Esophagus squamous epithelium (tissue), 5 donors: ENCODE measurements around the gene ALDH1L1. TPM values are rescaled to one million over a fixed set of nuclear protein-coding genes. Genes with fewer than 3 reads are reported as not detected.

ENCODE experiments used
- DNase-seq: peaks from one replicate; lab custom pipeline; 2025; lab: John Stamatoyannopoulos, UW
- H3K27ac ChIP-seq, 4 donors: fragments of 200-600 bp; sonication (generic); one replicate each; pipeline ENCODE4 v1.5.1; 2016 to 2019; ENCODE audit warnings: mild to moderate bottlenecking in 1 of 4
- H3K27me3 ChIP-seq, 4 donors: fragments of 200-600 bp; sonication (generic); 1 replicate in 3 of 4; 2 replicates in 1 of 4; pipeline versions ENCODE4 v1.5.1 to v1.6.0; 2017 to 2021; ENCODE audit warnings: antibody characterized with exemption in 1 of 4
- H3K36me3 ChIP-seq, 3 donors: fragments of 200-600 bp; sonication (generic); one replicate each; pipeline ENCODE4 v1.5.1; 2016 to 2019
- H3K4me1 ChIP-seq, 3 donors: fragments of 200-600 bp; sonication (generic); one replicate each; pipeline ENCODE4 v1.5.1; 2017 to 2019
- H3K4me3 ChIP-seq, 4 donors: fragments of 200-600 bp; sonication (generic); 1 replicate in 3 of 4; 2 replicates in 1 of 4; pipeline ENCODE4 v1.5.1; 2016 to 2019; ENCODE audit warnings: mild to moderate bottlenecking in 2 of 4, moderate library complexity in 1 of 4
- H3K9me3 ChIP-seq, 3 donors: fragments of 200-600 bp; sonication (generic); one replicate each; pipeline ENCODE4 v1.5.1; 2016 to 2019
- POLR2A ChIP-seq, 4 donors: fragments of 450-650 bp; IDR thresholded peaks; one replicate each; pipeline ENCODE4 v1.6.1; 2017; ENCODE audit warnings: antibody characterized with exemption in 4 of 4, mild to moderate bottlenecking in 4 of 4, moderate library complexity in 3 of 4
- WGBS, 2 donors: methylation state at CpG; one replicate each; pipeline ENCODE4 v1.1.5; 2018; 5-methylcytosine and 5-hydroxymethylcytosine counted together
- intact Hi-C: fragments of 100-400 bp; cut with DNase I; formaldehyde crosslinking; loops from one replicate; pipeline ENCODE4 v1.15.0; 2022
- total RNA-seq, 4 donors: library from RNA; depleted of rRNA; stranded (reverse); fragments of >200 nt; gene quantifications; one replicate each; pipeline ENCODE4 v1.1.0, GENCODE V29; 2016
- TF ChIP-seq, protein P1 (sequence below), 6 experiments: fragments of 450-650 bp in 4 of 6; fragments of 200-600 bp in 2 of 6; sonication (generic) in 2 of 6; IDR thresholded peaks; one replicate each; pipeline ENCODE4 v1.5.1; 2016 to 2019; ENCODE audit warnings: antibody characterized with exemption in 6 of 6, mild to moderate bottlenecking in 4 of 6, moderate library complexity in 4 of 6
- donor health status: DM: yes; HTN: yes; CAD: no.

Gene ALDH1L1
- total RNA-seq, 4 donors from 2014 or later, result 1.6 to 19.3 (median 4.4) TPM

DNA sequence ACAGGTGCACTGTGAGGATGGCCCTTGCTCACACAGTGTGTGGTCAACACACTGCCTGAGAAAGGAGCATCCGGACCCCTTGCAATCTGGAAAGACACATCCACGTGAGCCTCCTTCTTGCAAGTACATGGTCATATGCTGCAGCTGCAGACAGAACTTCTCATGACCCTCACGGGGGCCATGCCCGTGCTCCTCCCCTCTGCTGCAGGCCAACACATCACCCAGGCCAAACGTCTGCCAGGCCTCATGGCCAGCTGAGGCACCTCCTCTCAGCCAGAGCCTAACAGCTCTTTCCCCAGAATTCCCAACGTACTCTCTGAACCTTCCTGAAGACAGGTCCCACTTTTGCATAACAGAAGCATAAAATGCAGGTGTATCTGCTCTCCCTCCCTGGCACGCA is 121.7 kb downstream of the ALDH1L1 start:
- no peak for DNase-seq
- intact Hi-C loops, result no loop called here
- Histone ChIP-seq H3K4me3 (no peak overlapping the region), H3K27ac (no peak overlapping the region), H3K36me3 (peaks cover 0 to 5% (median 0%) of the 10 kb centered on the region in 3 donors), H3K27me3 (no peaks in the 10 kb centered on the region), H3K4me1 (peaks cover 11 to 19% (median 14%) of the 10 kb centered on the region in 3 donors), H3K9me3 (no peaks in the 10 kb centered on the region)
- WGBS, 2 donors, result 72 to 78% methylated on average over 6 of the region's 7 CpGs
- TF ChIP-seq POLR2A (IDR thresholded peaks at IDR 0.05), result no peak
- TF ChIP-seq, protein P1, sequence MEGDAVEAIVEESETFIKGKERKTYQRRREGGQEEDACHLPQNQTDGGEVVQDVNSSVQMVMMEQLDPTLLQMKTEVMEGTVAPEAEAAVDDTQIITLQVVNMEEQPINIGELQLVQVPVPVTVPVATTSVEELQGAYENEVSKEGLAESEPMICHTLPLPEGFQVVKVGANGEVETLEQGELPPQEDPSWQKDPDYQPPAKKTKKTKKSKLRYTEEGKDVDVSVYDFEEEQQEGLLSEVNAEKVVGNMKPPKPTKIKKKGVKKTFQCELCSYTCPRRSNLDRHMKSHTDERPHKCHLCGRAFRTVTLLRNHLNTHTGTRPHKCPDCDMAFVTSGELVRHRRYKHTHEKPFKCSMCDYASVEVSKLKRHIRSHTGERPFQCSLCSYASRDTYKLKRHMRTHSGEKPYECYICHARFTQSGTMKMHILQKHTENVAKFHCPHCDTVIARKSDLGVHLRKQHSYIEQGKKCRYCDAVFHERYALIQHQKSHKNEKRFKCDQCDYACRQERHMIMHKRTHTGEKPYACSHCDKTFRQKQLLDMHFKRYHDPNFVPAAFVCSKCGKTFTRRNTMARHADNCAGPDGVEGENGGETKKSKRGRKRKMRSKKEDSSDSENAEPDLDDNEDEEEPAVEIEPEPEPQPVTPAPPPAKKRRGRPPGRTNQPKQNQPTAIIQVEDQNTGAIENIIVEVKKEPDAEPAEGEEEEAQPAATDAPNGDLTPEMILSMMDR (IDR thresholded peaks at IDR 0.05), result no peak

DNA sequence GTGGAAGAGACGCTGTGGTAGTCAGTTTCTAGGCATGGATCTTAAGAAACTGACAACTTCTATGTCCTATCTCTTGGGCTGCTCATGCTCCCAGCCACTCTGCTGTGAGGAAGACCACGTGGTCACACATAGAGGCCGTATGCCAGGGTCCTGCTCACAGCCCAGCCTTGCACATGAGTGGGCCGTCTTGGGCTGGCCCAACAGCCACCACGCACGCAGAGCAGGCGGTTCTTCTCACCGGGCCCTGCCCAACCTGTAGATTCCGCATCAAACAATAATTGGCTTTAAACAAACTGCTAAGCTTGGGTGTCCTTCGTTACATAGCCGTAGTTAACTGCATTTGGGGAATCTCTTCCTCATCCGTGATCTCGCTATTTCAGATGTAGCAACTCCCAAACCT is 122.5 kb downstream of the ALDH1L1 start:
- Histone ChIP-seq H3K36me3 (peaks cover 0 to 5% (median 0%) of the 10 kb centered on the region in 3 donors), H3K9me3 (no peaks in the 10 kb centered on the region), H3K27me3 (no peaks in the 10 kb centered on the region), H3K27ac (no peak overlapping the region), H3K4me1 (peaks cover 11 to 19% (median 14%) of the 10 kb centered on the region in 3 donors), H3K4me3 (no peak overlapping the region)
- WGBS, 2 donors, result 93 to 98% methylated on average over 7 to 10 of the region's 13 CpGs
- TF ChIP-seq POLR2A (IDR thresholded peaks at IDR 0.05), result no peak
- TF ChIP-seq, protein P1 (IDR thresholded peaks at IDR 0.05), result no peak
- intact Hi-C loops, result no loop called here
- no peak for DNase-seq

DNA sequence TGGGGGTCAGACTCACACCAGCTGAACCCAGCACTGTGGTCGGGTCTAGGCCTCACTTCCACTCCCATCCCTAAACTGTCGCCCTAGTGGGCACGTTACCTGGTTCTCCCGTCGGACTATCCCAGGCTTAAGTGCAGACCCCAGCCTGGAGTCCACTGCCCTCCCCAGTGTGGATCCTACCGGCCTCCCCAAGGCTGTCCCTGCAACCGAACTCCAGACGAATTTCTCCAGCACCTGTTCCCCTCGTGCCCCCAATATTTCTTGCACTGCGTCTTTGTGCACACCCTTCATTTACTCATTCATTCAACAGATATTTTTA is 122.9 kb downstream of the ALDH1L1 start:
- H3K27ac ChIP-seq, result peak overlapping the region in 1 of 4 donors; percentile 56
- peaks cover 0 to 5% (median 0%) of the 10 kb centered on the region in 3 donors for H3K36me3 ChIP-seq
- H3K27me3 ChIP-seq, result no peaks in the 10 kb centered on the region
- no peak for TF ChIP-seq POLR2A (IDR thresholded peaks at IDR 0.05)
- TF ChIP-seq, protein P1 (IDR thresholded peaks at IDR 0.05), result no peak
- H3K4me1 ChIP-seq, result peaks cover 11 to 19% (median 14%) of the 10 kb centered on the region in 3 donors
- no peaks in the 10 kb centered on the region for H3K9me3 ChIP-seq
- 71 to 83% methylated on average over 10 of the region's 10 CpGs for WGBS, 2 donors
- no peak for DNase-seq
- no peak overlapping the region for H3K4me3 ChIP-seq
- intact Hi-C loops, result no loop called here

DNA sequence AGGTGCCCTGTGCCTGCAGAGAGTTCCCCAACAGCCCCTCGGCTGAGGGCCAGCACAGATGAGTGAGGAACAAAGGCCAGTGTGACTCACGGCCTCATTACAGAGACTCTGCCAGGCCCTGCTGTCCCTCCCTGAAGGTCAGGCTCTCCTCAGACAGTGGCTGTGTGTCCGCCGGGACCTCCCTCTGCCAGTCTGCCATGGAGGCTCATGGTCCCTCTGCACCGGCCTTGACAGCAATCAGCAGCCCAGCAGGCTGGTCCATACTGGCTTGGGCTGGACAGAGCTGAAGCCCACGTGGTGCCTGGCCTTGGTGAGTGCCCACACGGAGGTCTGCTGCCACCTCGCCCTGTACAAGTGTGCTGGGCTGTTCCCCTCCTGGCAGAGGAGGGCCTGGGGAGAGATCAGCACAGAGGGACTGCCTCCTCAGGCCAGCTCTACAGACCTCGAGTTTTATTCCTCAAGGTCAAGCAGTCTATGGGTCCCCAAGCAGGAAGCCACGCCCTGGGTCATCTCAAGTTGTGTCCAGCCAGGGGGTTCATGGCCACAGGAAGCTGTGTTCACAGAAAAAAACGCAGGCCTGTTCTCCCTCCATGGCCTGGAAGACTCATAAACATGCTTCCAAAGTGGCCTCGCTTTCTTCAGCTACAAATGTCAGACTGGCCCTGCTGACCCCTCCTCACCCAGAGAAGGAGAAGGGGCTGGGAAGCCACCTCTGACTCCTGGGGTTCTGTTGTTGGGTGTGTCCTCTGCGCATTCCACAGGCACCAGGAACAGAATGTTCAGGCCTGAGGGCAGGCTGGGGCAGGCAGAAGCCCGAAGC is 123.5 kb downstream of the ALDH1L1 start:
- no peak for DNase-seq
- Histone ChIP-seq H3K9me3 (no peaks in the 10 kb centered on the region), H3K4me3 (no peak overlapping the region), H3K27me3 (no peaks in the 10 kb centered on the region), H3K27ac (peak overlapping the region; percentile 28 to 56 (median 46)), H3K36me3 (peaks cover 0 to 5% (median 0%) of the 10 kb centered on the region in 3 donors), H3K4me1 (peaks cover 11 to 19% (median 14%) of the 10 kb centered on the region in 3 donors)
- 61 to 72% methylated on average over 4 to 7 of the region's 14 CpGs for WGBS, 2 donors
- TF ChIP-seq POLR2A (IDR thresholded peaks at IDR 0.05), result no peak
- TF ChIP-seq, protein P1 (IDR thresholded peaks at IDR 0.05), result no peak
- intact Hi-C loops, result no loop called here

DNA sequence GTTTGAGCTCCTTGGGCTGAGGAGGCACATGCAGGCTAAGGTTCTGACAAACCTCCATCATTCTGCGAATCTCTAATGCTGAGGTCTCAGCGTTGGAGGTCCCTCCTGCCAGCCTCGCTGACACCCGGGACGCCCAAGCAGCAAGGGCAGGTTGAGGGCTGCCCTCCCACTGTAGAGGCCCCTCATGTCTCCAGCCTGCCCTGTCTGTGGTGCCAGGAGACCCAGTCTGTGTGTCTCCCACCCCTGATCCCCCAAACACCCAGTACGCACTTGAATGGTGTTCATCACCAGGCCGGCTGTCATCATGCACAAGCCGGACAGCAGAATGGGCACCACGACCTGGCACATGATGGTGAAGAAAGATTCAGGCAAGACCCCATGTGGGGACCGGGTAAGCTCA is 124.3 kb downstream of the ALDH1L1 start:
- H3K36me3 ChIP-seq, result peaks cover 0 to 7% (median 0%) of the 10 kb centered on the region in 3 donors
- no peaks in the 10 kb centered on the region for H3K27me3 ChIP-seq
- WGBS, 2 donors, result 81 to 100% methylated on average over 1 to 5 of the region's 10 CpGs
- H3K4me1 ChIP-seq, result peaks cover 11 to 19% (median 14%) of the 10 kb centered on the region in 3 donors
- no peak for TF ChIP-seq POLR2A (IDR thresholded peaks at IDR 0.05)
- TF ChIP-seq, protein P1 (IDR thresholded peaks at IDR 0.05), result no peak
- intact Hi-C loops, result no loop called here
- no peak overlapping the region for H3K4me3 ChIP-seq
- no peak for DNase-seq
- H3K9me3 ChIP-seq, result no peaks in the 10 kb centered on the region
- H3K27ac ChIP-seq, result no peak overlapping the region
